Right lobe of liver (tissue), 4 donors: Measurements from ENCODE around the gene SPRY2.

Source experiments
- POLR2A ChIP-seq: fragments of 450-650 bp; IDR thresholded peaks from one replicate; pipeline ENCODE4 v1.6.1; 2017; ENCODE audit warnings: antibody characterized with exemption, mild to moderate bottlenecking
- TF ChIP-seq, protein P1 (sequence below), 4 donors: fragments of 200-600 bp in 3 of 4; fragments of 450-650 bp in 1 of 4; IDR thresholded peaks; one replicate each; pipeline versions ENCODE4 v1.5.1 to v1.8.0; 2016 to 2022; ENCODE audit warnings: antibody characterized with exemption in 4 of 4, mild to moderate bottlenecking in 2 of 4
- donor health status: DM: no; HTN: no; CAD: no.
- donor health status: DM: no; HTN: no; CAD: no.
- donor health status: DM: no; HTN: yes; CAD: no.

DNA sequence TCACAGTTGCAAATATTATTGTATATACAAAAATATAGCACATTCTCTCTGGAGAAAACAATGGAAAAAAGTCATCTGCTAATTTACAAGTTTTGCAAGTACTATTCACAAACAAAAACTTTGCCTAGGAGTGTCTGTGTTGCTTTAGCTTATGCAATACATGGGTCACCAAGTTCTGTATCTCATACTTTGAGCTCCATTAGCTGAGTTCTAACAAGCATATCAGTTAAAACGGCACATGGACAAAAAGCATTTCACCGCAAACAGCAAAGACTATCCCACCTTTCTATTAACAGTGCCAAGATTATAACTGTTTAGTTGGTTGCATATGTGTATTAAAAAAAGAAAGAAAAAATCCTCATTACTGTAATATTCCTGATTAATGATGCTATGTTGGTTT, 4.6 kb downstream of the SPRY2 start:
- TF ChIP-seq, protein P1, sequence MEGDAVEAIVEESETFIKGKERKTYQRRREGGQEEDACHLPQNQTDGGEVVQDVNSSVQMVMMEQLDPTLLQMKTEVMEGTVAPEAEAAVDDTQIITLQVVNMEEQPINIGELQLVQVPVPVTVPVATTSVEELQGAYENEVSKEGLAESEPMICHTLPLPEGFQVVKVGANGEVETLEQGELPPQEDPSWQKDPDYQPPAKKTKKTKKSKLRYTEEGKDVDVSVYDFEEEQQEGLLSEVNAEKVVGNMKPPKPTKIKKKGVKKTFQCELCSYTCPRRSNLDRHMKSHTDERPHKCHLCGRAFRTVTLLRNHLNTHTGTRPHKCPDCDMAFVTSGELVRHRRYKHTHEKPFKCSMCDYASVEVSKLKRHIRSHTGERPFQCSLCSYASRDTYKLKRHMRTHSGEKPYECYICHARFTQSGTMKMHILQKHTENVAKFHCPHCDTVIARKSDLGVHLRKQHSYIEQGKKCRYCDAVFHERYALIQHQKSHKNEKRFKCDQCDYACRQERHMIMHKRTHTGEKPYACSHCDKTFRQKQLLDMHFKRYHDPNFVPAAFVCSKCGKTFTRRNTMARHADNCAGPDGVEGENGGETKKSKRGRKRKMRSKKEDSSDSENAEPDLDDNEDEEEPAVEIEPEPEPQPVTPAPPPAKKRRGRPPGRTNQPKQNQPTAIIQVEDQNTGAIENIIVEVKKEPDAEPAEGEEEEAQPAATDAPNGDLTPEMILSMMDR (IDR thresholded peaks at IDR 0.05): no peak
- TF ChIP-seq POLR2A: peak; percentile 14
